Endothelial cell of umbilical vein (primary cell): Measurements from ENCODE around the gene TNFRSF12A. TPM values are rescaled to one million over a fixed set of nuclear protein-coding genes. Genes with fewer than 3 reads are reported as not detected.
A peak's percentile ranks its signal among the peaks of the same experiment; 100 is the strongest.

Experiments used
- BruUV-seq: library from RNA; stranded (reverse); fragments of 400-500 nt; replicated peaks from 2 replicates; lab custom pipeline; 2021; lab: Mats Ljungman, UMichigan
- CTCF ChIA-PET: fragments of 300-600, 350-600 bp; sonication (Branson Sonifier 250); formaldehyde crosslinking; loops from one replicate; lab custom pipeline; 2021; ENCODE audit warnings: antibody characterized with exemption, inconsistent platforms; lab: Charles Lee
- POLR2A ChIA-PET: fragments of 300-600, 350-600 bp; sonication (Branson Sonifier 250); formaldehyde crosslinking; loops from one replicate; lab custom pipeline; 2021; ENCODE audit warnings: antibody characterized with exemption, inconsistent platforms; lab: Charles Lee
- DNase-seq: peaks from one replicate; pipeline ENCODE4 v3.0.0-alpha.2; 2011; ENCODE audit warnings: low read depth, low spot score
- FAIRE-seq: peaks from 2 replicates; lab custom pipeline; 2011; peaks lifted over from hg19 to GRCh38; lab: Jason Lieb, UNC
- H2AFZ ChIP-seq: 2 replicates; pipeline ENCODE4 v1.6.0; 2012; ENCODE audit warnings: low read depth, low read length, control low read depth, inconsistent platforms
- H3K27ac ChIP-seq: 2 replicates; pipeline ENCODE4 v1.5.1; 2011; ENCODE audit warnings: low read depth, mild to moderate bottlenecking, control low read depth, low read length, moderate library complexity; ENCODE audit not compliant: insufficient read depth
- H3K27me3 ChIP-seq, 2 experiments: 2 replicates each; pipeline versions ENCODE4 v1.6.0 to v1.6.1; 2011; ENCODE audit warnings: low read length in 2 of 2, mixed read lengths in 1 of 2; ENCODE audit not compliant: control insufficient read depth in 2 of 2, insufficient read depth in 2 of 2
- H3K36me3 ChIP-seq, 2 experiments: 2 replicates in 1 of 2; 3 replicates in 1 of 2; pipeline ENCODE4 v1.5.1; 2011; ENCODE audit warnings: low read length in 2 of 2, mild to moderate bottlenecking in 1 of 2, moderate library complexity in 1 of 2; ENCODE audit not compliant: control insufficient read depth in 2 of 2, insufficient read depth in 2 of 2; ENCODE audit errors: extremely low read depth in 1 of 2
- H3K4me1 ChIP-seq: 3 replicates; pipeline ENCODE4 v1.5.1; 2011; ENCODE audit warnings: mild to moderate bottlenecking, low read length; ENCODE audit not compliant: control insufficient read depth, insufficient read depth; ENCODE audit errors: extremely low read depth
- H3K4me2 ChIP-seq: 2 replicates; pipeline ENCODE4 v1.6.1; 2011; ENCODE audit warnings: low read length, control low read depth, mixed read lengths; ENCODE audit not compliant: insufficient read depth
- H3K4me3 ChIP-seq, 3 experiments: fragments of 200-600 bp in 1 of 3; sonication (generic), shearing (Covaris generic) in 1 of 3; replicated peaks in 1 of 3; 2 replicates each; pipeline ENCODE4 v1.5.1; 2011 to 2016; ENCODE audit warnings: control low read depth in 3 of 3, low read length in 3 of 3, mild to moderate bottlenecking in 2 of 3, inconsistent platforms in 1 of 3, low read depth in 1 of 3, moderate library complexity in 1 of 3; ENCODE audit not compliant: insufficient read depth in 1 of 3
- H3K79me2 ChIP-seq: 2 replicates; pipeline ENCODE4 v1.6.0; 2012; ENCODE audit warnings: low read length, inconsistent platforms; ENCODE audit not compliant: control insufficient read depth, insufficient read depth
- H3K9ac ChIP-seq: replicated peaks from 2 replicates; pipeline ENCODE3; 2011; ENCODE audit warnings: low read length, control low read depth; ENCODE audit not compliant: insufficient read depth; ENCODE audit errors: extremely low read depth
- H3K9me1 ChIP-seq: replicated peaks from 3 replicates; pipeline ENCODE4 v1.6.0; 2011; ENCODE audit warnings: mild to moderate bottlenecking, low read length; ENCODE audit not compliant: control insufficient read depth, insufficient read depth; ENCODE audit errors: extremely low read depth
- H3K9me3 ChIP-seq: replicated peaks from 2 replicates; pipeline ENCODE4 v1.5.1; 2012; ENCODE audit warnings: low read length, inconsistent platforms; ENCODE audit not compliant: control insufficient read depth, insufficient read depth
- H4K20me1 ChIP-seq: replicated peaks from 2 replicates; pipeline ENCODE3; 2011; ENCODE audit warnings: mild to moderate bottlenecking, low read length; ENCODE audit not compliant: control insufficient read depth, insufficient read depth; ENCODE audit errors: extremely low read depth
- CTCF ChIP-seq, 2 donors: IDR thresholded peaks; 1 replicate in 1 of 2; 2 replicates in 1 of 2; pipeline ENCODE4 v1.5.1; 2011; ENCODE audit warnings: low read length in 2 of 2, mild to moderate bottlenecking in 2 of 2, moderate library complexity in 2 of 2, control low read depth in 1 of 2, inconsistent platforms in 1 of 2, low read depth in 1 of 2; ENCODE audit not compliant: insufficient read depth in 1 of 2; ENCODE audit errors: extremely low read depth in 1 of 2
- EZH2 ChIP-seq: IDR thresholded peaks from 2 replicates; pipeline ENCODE4 v1.6.1; 2012; ENCODE audit warnings: borderline replicate concordance, low read depth, mild to moderate bottlenecking, moderate library complexity, low read length, inconsistent platforms; ENCODE audit not compliant: severe bottlenecking
- FOS ChIP-seq: IDR thresholded peaks from 2 replicates; pipeline ENCODE4 v1.6.1; 2011; ENCODE audit warnings: mild to moderate bottlenecking, low read length, moderate library complexity, borderline replicate concordance; ENCODE audit not compliant: insufficient read depth
- GATA2 ChIP-seq: IDR thresholded peaks from 2 replicates; pipeline ENCODE4 v1.7.0; 2011; ENCODE audit warnings: low read depth, mild to moderate bottlenecking, moderate library complexity, mixed read lengths, low read length; ENCODE audit not compliant: insufficient read length, insufficient read depth
- JUN ChIP-seq: IDR thresholded peaks from 2 replicates; pipeline ENCODE4 v1.6.1; 2011; ENCODE audit warnings: borderline replicate concordance, low read depth; ENCODE audit not compliant: insufficient read length, insufficient read depth
- MAX ChIP-seq: IDR thresholded peaks from 2 replicates; pipeline ENCODE4 v1.6.1; 2011; ENCODE audit not compliant: insufficient read depth, insufficient read length
- MYC ChIP-seq: IDR thresholded peaks from one replicate; pipeline ENCODE4 v1.6.1; 2011; ENCODE audit warnings: mild to moderate bottlenecking, low read depth, low read length
- POLR2A ChIP-seq: IDR thresholded peaks from 2 replicates; pipeline ENCODE4 v1.6.1; 2012; ENCODE audit warnings: low read depth, mild to moderate bottlenecking, control low read depth, low read length
- POLR2AphosphoS5 ChIP-seq: IDR thresholded peaks from 2 replicates; pipeline ENCODE4 v1.6.1; 2012; ENCODE audit warnings: low read depth, mild to moderate bottlenecking, control low read depth, low read length, moderate library complexity; ENCODE audit not compliant: insufficient read depth
- dilution Hi-C: fragments of 300-500 bp; cut with MboI; formaldehyde crosslinking; loops from one replicate; pipeline ENCODE4 v1.15.0; 2019; ENCODE audit warnings: low sequenced_read_pairs; ENCODE audit not compliant: extremely low pct_ligation_motif_present
- intact Hi-C: fragments of 100-400 bp; cut with micrococcal nuclease; formaldehyde crosslinking; loops from one replicate; pipeline ENCODE4 v1.10.0; 2022
- polyA plus RNA-seq, 4 experiments: library from polyadenylated mRNA; depleted of rRNA in 3 of 4; stranded (reverse) in 3 of 4; unstranded in 1 of 4; fragments of >200 nt; gene quantifications; 2 replicates each; pipeline versions ENCODE4 v1.2.1 to v1.2.3, GENCODE V29; 2011 to 2012; ENCODE audit warnings: missing spikeins in 1 of 4
- total RNA-seq: library from RNA; stranded (reverse); gene quantifications from 2 replicates; pipeline ENCODE4 v1.2.3, GENCODE V29; 2021

TNFRSF12A gene
- total and polyA plus RNA-seq, 2 donors (not counting 3 experiments of a cell fraction or from before 2014, with no cell fraction given): 162 to 187 TPM

- peaks cover 5% of the 10 kb centered on the region for H3K79me2 ChIP-seq
- H3K4me2 ChIP-seq: peak within 1 kb of the TSS; percentile 68
- H4K20me1 ChIP-seq: no peaks in the 10 kb centered on the region
- peaks cover 10% of the 10 kb centered on the region for H3K4me1 ChIP-seq
- H3K36me3 ChIP-seq: no peaks in the 10 kb centered on the region
- FAIRE-seq (peak; percentile 88), DNase-seq (peak; percentile 90)
- H3K27me3 ChIP-seq: no peaks in the 10 kb centered on the region
- peak within 1 kb of the TSS; percentile 53 to 74 (median 55) for H3K4me3 ChIP-seq
- dilution Hi-C loops (no loop called here), intact Hi-C loops (loop anchor here (1.0 kb wide), 1 partner anchor 11 kb away; the partner anchor contains the start of gene PAQR4)
- no peaks in the 10 kb centered on the region for H3K9me3 ChIP-seq
- H3K9ac ChIP-seq: peak within 1 kb of the TSS; percentile 79
- TF ChIP-seq POLR2AphosphoS5 (peak; percentile 96), CTCF (IDR thresholded peaks at IDR 0.05; ENCODE audit: extremely low read depth in 1 of 2, insufficient read depth in 1 of 2, low read depth in 1 of 2, low read length in 2 of 2) (no peak), FOS (no peak), EZH2 (no peak), JUN (no peak), MAX (peak; percentile 24), POLR2A (peak; percentile 97), MYC (no peak), GATA2 (no peak)
- ChIA-PET CTCF (interaction anchor here (1.6 to 2.8 kb wide), 3 partner anchors 10 to 53 kb away, joined by 4 to 10 read pairs (median 8); no protein-coding TSS in a partner anchor), POLR2A (interaction anchor here (0.6 to 1.5 kb wide), 3 partner anchors 9 to 67 kb away, joined by 3 read pairs; no protein-coding TSS in a partner anchor)
- BruUV-seq: TSS peak; percentile 94
- H2AFZ ChIP-seq: peak within 1 kb of the TSS; percentile 97
- no peaks in the 10 kb centered on the region for H3K9me1 ChIP-seq
- H3K27ac ChIP-seq: peak within 1 kb of the TSS; percentile 49
Observed at GRCh38 chr16:2980227-2981176, 39.7 kb upstream of the TNFRSF12A start, which contains the start of gene PKMYT1. Gene PKMYT1 (minus strand): TSS chr16:2980446. CDS start chr16:2979657, 789 bp downstream.
